Colonic mucosa (tissue), 4 donors: ENCODE results near the gene SEZ6L. TPM values are rescaled to one million over a fixed set of nuclear protein-coding genes. Genes with fewer than 3 reads are reported as not detected.

ENCODE experiments used
- DNase-seq: peaks from one replicate; pipeline ENCODE4 v3.0.0-alpha.2; 2020
- H3K27ac ChIP-seq: fragments of 200-600 bp; one replicate; pipeline ENCODE4 v1.8.0; 2021
- H3K27me3 ChIP-seq: fragments of 200-600 bp; one replicate; pipeline ENCODE4 v1.8.0; 2021
- H3K36me3 ChIP-seq: fragments of 200-600 bp; one replicate; pipeline ENCODE4 v1.8.0; 2021
- H3K4me1 ChIP-seq: fragments of 200-600 bp; one replicate; pipeline ENCODE4 v1.8.0; 2021; ENCODE audit warnings: mild to moderate bottlenecking
- H3K4me3 ChIP-seq: fragments of 200-600 bp; one replicate; pipeline ENCODE4 v1.8.0; 2021
- H3K9ac ChIP-seq, 2 donors: one replicate each; pipeline ENCODE4 v1.7.0; 2013; ENCODE audit warnings: control low read depth in 2 of 2, low read depth in 2 of 2, low read length in 2 of 2
- H3K9me3 ChIP-seq: fragments of 200-600 bp; one replicate; pipeline ENCODE4 v1.8.0; 2021
- CTCF ChIP-seq: fragments of 200-600 bp; IDR thresholded peaks from one replicate; pipeline ENCODE4 v1.8.0; 2022; ENCODE audit warnings: antibody characterized with exemption, mild to moderate bottlenecking
- intact Hi-C: fragments of 100-400 bp; cut with DNase I; formaldehyde crosslinking; loops from one replicate; pipeline ENCODE4 v1.14.1; 2022
- total RNA-seq, 2 donors: library from RNA; stranded (reverse); fragmentation: NEBNext Ultra II Directional in 1 of 2; extraction: Animal tissue kit (Norgen Biotek cat#: 25700) in 1 of 2; gene quantifications; one replicate each; pipeline ENCODE4 v1.2.1, GENCODE V29; 2021
- donor health status: healthy.
- donor health status: DM: no; HTN: no; CAD: no.
- donor health status: DM: no; HTN: no; CAD: no.

Gene SEZ6L
- total RNA-seq, 2 donors from 2014 or later, result 0.32 TPM; not detected in 1

GRCh38 chr22:26292667-26292995 is 123.4 kb downstream of the SEZ6L start:
- Histone ChIP-seq H3K27me3 (no peaks in the 10 kb centered on the region), H3K4me3 (no peak overlapping the region), H3K36me3 (no peaks in the 10 kb centered on the region), H3K27ac (no peak overlapping the region), H3K4me1 (no peaks in the 10 kb centered on the region), H3K9ac (no peak overlapping the region), H3K9me3 (no peaks in the 10 kb centered on the region)
- DNase-seq, result no peak
- intact Hi-C loops, result no loop called here
- no peak for TF ChIP-seq CTCF

GRCh38 chr22:26295563-26296126 is 126.4 kb downstream of the SEZ6L start:
- Histone ChIP-seq H3K27me3 (no peaks in the 10 kb centered on the region), H3K9me3 (no peaks in the 10 kb centered on the region), H3K4me1 (no peaks in the 10 kb centered on the region), H3K4me3 (no peak overlapping the region), H3K9ac (no peak overlapping the region), H3K27ac (no peak overlapping the region), H3K36me3 (no peaks in the 10 kb centered on the region)
- no peak for DNase-seq
- no peak for TF ChIP-seq CTCF
- intact Hi-C loops, result no loop called here

GRCh38 chr22:26298605-26299310 is 129.5 kb downstream of the SEZ6L start:
- Histone ChIP-seq H3K27me3 (no peaks in the 10 kb centered on the region), H3K36me3 (no peaks in the 10 kb centered on the region), H3K4me1 (no peaks in the 10 kb centered on the region), H3K9me3 (no peaks in the 10 kb centered on the region), H3K9ac (no peak overlapping the region), H3K4me3 (no peak overlapping the region), H3K27ac (no peak overlapping the region)
- intact Hi-C loops, result no loop called here
- no peak for DNase-seq
- no peak for TF ChIP-seq CTCF

GRCh38 chr22:26302726-26303125 is 133.5 kb downstream of the SEZ6L start:
- Histone ChIP-seq H3K9me3 (no peaks in the 10 kb centered on the region), H3K4me3 (no peak overlapping the region), H3K27me3 (no peaks in the 10 kb centered on the region), H3K9ac (no peak overlapping the region), H3K4me1 (no peaks in the 10 kb centered on the region), H3K27ac (no peak overlapping the region), H3K36me3 (no peaks in the 10 kb centered on the region)
- no peak for DNase-seq
- no peak for TF ChIP-seq CTCF
- intact Hi-C loops, result no loop called here

DNA sequence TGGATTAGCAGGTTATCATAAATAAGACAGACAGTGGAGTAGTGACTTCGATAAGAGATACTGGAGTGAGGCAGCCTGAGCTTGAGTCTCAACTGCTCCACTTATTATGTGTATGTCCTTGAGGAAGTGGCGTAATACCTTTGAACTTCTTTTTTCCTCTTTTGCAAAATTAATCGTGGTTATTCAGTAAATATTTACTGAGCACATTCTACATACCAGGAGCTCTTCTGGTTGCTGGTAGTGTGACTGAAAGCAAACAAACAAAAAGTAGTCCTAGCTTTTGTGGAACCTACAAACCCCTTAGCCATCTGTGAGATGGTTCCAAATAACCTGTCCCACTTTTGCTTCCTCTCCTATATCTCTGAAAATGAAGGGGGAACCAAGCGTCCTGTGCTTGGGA is 134.2 kb downstream of the SEZ6L start:
- Histone ChIP-seq H3K4me1 (no peaks in the 10 kb centered on the region), H3K27ac (no peak overlapping the region), H3K4me3 (no peak overlapping the region), H3K9ac (no peak overlapping the region), H3K27me3 (no peaks in the 10 kb centered on the region), H3K36me3 (no peaks in the 10 kb centered on the region), H3K9me3 (no peaks in the 10 kb centered on the region)
- intact Hi-C loops, result no loop called here
- no peak for TF ChIP-seq CTCF
- no peak for DNase-seq
